GM12864 (cell line): ENCODE results near the gene CPEB4.

ENCODE experiments used
- DNase-seq: peaks from one replicate; pipeline ENCODE4 v3.0.0-alpha.2; 2011; ENCODE audit warnings: low read depth
- H3K4me3 ChIP-seq: 2 replicates; pipeline ENCODE4 v1.5.1; 2011; ENCODE audit warnings: mild to moderate bottlenecking, low read depth, low read length, control low read depth
- TF ChIP-seq, protein P1 (sequence below): IDR thresholded peaks from 2 replicates; pipeline ENCODE4 v1.5.1; 2011; ENCODE audit warnings: low read depth, mild to moderate bottlenecking, moderate library complexity, low read length, control low read depth, inconsistent platforms; ENCODE audit errors: missing control alignments

The CPEB4 gene

DNA sequence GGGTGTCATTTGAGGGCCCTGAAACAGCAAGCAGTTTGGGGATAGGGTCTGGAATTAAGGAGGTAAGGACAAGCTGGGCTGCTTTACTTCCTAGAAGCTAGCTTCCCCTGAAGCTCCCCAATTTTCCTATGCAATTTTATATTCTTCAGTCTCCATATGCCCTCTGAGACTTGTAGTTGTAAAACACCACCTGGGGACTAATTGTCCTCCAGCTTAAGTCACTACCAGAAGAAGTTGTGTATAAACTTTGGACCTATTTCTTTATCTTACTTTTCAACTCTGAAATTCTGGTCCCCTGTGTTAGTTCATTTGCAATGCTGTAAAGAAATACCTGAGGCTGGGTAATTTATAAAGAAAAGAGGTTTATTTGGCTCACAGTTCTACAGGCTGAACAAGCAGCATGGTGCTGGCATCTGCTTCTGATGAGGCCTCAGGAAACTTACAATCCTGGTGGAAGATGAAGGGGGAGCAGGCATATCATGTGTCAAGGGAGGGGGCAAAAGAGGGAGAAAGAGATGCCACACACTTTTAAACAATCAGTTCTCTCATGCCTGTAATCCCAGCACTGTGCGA lies 41.1 kb upstream of the CPEB4 start:
- TF ChIP-seq, protein P1, sequence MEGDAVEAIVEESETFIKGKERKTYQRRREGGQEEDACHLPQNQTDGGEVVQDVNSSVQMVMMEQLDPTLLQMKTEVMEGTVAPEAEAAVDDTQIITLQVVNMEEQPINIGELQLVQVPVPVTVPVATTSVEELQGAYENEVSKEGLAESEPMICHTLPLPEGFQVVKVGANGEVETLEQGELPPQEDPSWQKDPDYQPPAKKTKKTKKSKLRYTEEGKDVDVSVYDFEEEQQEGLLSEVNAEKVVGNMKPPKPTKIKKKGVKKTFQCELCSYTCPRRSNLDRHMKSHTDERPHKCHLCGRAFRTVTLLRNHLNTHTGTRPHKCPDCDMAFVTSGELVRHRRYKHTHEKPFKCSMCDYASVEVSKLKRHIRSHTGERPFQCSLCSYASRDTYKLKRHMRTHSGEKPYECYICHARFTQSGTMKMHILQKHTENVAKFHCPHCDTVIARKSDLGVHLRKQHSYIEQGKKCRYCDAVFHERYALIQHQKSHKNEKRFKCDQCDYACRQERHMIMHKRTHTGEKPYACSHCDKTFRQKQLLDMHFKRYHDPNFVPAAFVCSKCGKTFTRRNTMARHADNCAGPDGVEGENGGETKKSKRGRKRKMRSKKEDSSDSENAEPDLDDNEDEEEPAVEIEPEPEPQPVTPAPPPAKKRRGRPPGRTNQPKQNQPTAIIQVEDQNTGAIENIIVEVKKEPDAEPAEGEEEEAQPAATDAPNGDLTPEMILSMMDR, result no peak
- no peak for DNase-seq
- no peak overlapping the region for H3K4me3 ChIP-seq

GRCh38 chr5:173848986-173849596 lies 39.1 kb upstream of the CPEB4 start:
- no peak for DNase-seq
- no peak overlapping the region for H3K4me3 ChIP-seq
- TF ChIP-seq, protein P1, result no peak

DNA sequence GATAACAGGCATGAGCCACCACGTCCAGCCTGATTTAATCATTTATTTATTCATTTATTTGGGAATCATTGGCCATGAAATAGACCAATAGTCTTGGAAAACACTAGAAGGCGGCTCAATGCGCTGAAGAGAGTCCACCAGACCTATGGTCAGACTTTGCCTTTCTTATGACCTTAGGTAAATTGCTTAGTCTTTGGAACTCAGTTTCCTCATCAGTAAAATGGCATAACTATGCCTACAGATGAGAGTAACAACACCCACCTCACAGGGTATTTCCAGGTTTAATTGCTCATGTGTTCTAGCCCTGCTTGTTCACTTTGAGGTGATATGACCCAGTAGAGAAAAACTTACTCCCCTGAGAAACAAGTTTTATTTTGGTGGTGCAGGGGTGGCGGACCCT lies 38.2 kb upstream of the CPEB4 start:
- TF ChIP-seq, protein P1, result no peak
- no peak for DNase-seq
- no peak overlapping the region for H3K4me3 ChIP-seq

DNA sequence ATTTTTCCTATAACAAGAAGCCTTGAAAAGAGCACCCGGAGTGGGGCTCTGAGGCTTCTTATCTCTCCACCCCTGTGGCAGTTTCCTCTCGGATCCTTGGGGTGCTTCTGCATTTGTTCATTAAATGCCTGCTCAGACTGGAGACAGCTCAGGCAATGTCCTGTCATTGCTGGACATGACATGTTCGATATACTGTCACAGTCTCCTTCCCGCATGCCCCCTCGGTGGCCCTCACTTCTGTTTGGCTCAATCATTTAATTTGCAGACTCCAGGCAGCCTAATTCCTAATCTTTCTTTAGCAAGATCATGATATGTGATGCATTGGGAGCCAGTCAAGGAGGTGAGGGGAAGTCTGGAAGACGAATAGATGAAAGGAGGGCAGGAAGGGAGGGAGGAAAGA lies 37.5 kb upstream of the CPEB4 start:
- H3K4me3 ChIP-seq, result no peak overlapping the region
- no peak for DNase-seq
- TF ChIP-seq, protein P1, result no peak

DNA sequence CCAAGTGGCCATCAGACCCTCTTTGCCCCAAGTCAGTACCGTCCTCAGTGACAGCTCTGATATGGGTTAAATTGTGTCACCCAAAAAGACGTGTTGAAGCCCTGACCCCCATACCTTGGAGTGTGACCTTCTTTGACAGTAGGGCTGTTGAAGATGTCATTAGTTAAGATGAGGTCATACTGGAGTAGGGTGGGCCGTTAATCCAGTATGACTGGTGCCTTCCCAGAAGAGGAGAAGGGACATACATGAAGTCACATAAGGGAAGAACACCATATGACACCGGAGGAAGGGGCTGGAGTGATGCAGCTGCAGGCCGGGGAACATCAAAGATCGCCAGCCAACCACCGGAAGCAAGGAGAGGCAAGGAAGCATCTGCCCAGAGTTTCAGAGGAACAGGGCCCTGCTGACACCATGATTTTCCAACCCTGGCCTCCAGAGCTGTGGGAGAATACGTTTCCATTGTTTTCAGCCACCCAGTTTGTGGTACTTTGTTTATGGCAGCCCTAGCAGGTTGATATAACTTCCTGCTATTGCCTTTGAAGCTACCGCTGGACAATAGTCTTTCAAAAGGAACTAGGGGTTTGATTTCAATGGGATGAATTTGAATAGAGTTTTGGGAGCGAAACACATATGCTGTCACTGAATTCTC lies 36.4 kb upstream of the CPEB4 start:
- no peak for DNase-seq
- TF ChIP-seq, protein P1, result no peak
- H3K4me3 ChIP-seq, result no peak overlapping the region

GRCh38 chr5:173852790-173853359 lies 35.3 kb upstream of the CPEB4 start:
- H3K4me3 ChIP-seq, result no peak overlapping the region
- TF ChIP-seq, protein P1, result no peak
- no peak for DNase-seq
